Retinal pigment epithelial cell (primary cell): Measurements from ENCODE around the gene PSMD5.

Source experiments
- DNase-seq: peaks from one replicate; pipeline ENCODE4 v3.0.0-alpha.2; 2010; ENCODE audit warnings: low read depth
- H3K4me3 ChIP-seq: 2 replicates; pipeline ENCODE4 v1.5.1; 2011; ENCODE audit warnings: mild to moderate bottlenecking, low read length, control low read depth, moderate library complexity
- TF ChIP-seq, protein P1 (sequence below): conservative IDR thresholded peaks from 2 replicates; pipeline ENCODE4 v1.5.1; 2011; ENCODE audit warnings: low read depth, low read length, control low read depth, inconsistent platforms

Gene PSMD5

DNA sequence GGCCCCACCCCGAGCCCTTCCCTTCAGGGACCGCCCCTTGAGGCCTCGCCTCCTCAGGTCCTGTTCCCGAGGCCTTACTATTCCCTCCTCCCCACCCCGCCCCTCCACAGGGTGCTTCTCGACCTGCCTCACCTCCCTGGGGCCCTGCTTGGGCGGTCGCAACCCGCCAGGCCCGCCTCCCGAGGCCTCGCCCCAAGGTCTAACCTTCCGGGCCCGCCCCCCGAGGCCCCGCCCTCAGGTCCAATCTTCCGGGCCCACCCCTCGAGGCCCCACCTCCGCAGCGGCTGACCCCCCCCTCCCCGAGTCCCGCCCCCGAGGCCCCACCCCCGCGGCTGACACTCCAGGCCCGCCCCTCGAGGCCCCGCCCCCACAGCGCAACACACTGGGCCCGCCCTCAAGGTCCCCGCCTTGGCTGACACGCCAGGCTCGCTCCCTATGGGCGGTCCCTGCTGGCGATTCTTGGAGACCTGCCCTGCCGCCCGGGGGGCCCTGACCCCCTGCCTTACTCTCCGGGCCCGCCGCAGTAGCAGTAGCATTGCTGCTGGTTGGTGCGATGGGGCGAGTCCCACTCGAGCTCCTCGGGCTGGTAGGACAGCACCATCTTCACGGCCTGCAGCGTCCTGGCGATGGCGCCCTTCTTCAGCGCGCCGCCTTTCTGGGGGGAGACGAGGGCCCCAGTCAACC is 26.1 kb upstream of the PSMD5 start:
- TF ChIP-seq, protein P1, sequence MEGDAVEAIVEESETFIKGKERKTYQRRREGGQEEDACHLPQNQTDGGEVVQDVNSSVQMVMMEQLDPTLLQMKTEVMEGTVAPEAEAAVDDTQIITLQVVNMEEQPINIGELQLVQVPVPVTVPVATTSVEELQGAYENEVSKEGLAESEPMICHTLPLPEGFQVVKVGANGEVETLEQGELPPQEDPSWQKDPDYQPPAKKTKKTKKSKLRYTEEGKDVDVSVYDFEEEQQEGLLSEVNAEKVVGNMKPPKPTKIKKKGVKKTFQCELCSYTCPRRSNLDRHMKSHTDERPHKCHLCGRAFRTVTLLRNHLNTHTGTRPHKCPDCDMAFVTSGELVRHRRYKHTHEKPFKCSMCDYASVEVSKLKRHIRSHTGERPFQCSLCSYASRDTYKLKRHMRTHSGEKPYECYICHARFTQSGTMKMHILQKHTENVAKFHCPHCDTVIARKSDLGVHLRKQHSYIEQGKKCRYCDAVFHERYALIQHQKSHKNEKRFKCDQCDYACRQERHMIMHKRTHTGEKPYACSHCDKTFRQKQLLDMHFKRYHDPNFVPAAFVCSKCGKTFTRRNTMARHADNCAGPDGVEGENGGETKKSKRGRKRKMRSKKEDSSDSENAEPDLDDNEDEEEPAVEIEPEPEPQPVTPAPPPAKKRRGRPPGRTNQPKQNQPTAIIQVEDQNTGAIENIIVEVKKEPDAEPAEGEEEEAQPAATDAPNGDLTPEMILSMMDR = peak; percentile 55
- peak overlapping the region; percentile 69 for H3K4me3 ChIP-seq
- DNase-seq = peak; percentile 86

DNA sequence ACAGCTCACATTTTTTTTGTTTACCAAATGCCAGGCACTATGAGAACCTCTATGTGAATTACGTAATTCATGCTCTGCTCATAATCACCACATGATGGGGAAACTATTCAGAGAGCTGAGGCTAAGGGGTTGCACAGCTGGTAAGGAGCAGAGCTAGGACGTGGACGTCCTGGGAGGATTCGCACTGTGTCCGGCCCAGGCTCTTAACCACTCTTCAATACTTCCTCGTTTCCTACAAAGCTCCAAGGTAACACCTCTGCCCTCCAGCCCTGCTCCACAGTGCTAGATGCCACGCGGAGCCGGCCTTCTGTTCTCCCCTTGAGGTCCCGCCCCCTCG is 25.6 kb upstream of the PSMD5 start:
- peak; percentile 55 for DNase-seq
- TF ChIP-seq, protein P1 = no peak
- H3K4me3 ChIP-seq = peak overlapping the region; percentile 39

DNA sequence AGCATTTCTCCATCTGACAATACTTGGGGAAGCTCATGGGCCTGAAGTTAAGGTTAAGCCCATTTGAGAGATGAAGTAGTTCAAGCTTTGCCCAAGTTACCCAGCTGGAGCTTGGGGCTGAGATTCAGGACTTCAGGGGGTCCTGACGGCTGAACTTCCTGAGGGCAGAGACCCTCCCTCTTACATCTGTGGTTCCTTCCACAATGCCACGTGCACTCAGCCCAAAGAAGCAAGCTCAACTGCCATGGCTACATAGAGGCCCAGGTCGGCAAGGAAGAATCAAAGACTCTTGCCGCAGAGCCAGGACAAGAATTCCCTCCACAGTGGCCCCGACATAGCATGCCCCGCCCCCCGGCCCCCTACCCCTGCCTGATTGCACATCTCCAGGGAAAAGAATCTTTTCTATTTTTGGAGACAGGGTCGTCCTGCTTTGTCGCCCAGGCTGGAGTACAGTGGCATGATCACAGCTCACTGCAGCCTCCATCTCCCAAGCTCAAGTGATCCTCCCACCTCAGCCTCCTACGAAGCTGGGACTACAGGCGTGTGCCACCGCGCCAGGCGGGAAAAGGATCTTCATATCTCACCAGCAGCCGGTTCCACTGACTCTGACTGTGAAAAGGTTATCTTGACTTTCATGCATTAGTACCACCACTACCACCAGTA is 25.1 kb upstream of the PSMD5 start:
- no peak for DNase-seq
- TF ChIP-seq, protein P1 = no peak
- peak overlapping the region; percentile 39 for H3K4me3 ChIP-seq

DNA sequence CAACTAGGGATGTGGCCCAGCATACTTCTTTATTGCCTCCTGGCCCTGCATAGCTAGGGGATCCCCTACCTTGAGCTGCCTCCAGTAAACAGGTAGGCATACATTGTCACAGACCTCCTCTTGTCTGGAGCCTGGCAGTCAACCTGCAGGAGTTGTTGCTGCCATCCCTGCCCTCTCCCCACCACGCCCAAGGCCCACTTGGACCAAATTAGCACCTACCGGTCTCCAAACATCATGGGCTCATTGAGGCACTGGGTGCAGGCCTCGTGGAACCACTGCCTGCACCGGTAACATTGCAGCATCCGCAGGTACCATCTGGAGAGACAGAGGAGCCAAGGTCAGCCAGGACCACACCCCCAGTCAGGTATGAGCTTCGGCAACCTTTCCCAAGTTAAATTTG is 23.9 kb upstream of the PSMD5 start:
- H3K4me3 ChIP-seq = no peak overlapping the region
- TF ChIP-seq, protein P1 = no peak
- no peak for DNase-seq

DNA sequence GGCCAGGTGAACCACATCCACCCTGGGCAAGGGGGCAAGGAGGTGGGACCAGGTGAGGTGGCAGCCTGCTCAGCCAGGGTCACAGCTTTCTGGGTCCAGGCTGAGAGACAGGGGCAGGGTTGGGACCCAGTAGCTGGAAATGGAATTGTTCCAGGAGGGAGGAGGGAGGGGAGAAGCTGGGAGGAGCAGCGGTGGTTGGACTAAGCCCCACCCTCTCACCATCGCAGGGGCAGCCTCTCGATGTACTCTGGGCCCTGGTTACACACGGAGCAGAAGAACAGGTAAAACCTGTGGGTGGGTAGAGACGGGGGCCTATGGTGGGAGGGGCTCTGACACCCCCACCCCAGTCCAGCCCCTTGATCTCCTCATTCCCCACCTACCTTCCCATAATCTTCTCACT is 23.1 kb upstream of the PSMD5 start:
- no peak for DNase-seq
- TF ChIP-seq, protein P1 = no peak
- no peak overlapping the region for H3K4me3 ChIP-seq

DNA sequence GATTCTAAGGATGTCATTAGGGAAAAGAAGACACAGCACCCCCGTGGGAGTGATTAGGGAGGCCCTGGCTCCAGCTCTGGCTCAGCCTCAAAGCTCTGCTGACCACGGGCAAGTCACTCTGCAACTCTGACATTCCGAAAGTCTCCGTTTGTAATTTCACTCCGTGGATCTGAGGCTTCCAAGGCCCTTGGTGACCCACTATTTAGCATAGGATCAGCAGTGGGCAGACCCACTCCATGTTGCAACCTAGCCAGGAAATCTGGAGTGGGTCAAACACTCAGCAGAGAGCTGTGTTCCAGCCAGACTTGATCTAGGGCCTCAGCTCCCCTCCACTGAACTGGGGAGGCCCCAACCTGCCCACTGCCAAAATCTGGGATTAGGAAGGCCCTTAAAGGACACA is 22.5 kb upstream of the PSMD5 start:
- TF ChIP-seq, protein P1 = no peak
- no peak for DNase-seq
- no peak overlapping the region for H3K4me3 ChIP-seq

DNA sequence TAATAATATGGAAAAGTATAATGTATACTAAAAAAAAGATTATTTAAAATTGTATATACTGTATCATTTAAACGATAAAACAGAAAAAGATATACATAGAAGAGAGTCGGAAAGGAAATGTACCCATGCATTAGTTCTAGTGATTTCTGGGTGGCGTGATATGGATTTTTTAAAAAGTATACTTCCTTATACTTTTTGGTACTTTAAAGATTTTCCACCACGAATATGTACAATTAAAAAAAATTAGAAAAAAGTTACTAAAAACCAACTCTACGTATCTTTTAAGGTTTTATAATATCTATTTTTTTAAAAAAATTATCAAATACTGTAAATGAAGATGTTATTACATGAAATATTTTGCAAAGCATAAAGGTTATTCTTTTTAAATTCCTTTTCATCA is 22.0 kb upstream of the PSMD5 start:
- no peak overlapping the region for H3K4me3 ChIP-seq
- DNase-seq = no peak
- TF ChIP-seq, protein P1 = no peak
